Measurements from ENCODE around the gene ZHX3.

Gene ZHX3

GRCh38 chr20:41170386-41171105, 147.0 kb downstream of the ZHX3 start:
- no peak for DNase-seq (ENCODE audit: low spot score)

- no peak for DNase-seq (ENCODE audit: low spot score)
Observed at GRCh38 chr20:41169791-41170351, 147.7 kb downstream of the ZHX3 start.

GRCh38 chr20:41169162-41169690, 148.3 kb downstream of the ZHX3 start:
- DNase-seq (ENCODE audit: low spot score) = no peak

- DNase-seq (ENCODE audit: low spot score) = no peak
Observed at GRCh38 chr20:41168281-41169161, 149.0 kb downstream of the ZHX3 start.

- DNase-seq (ENCODE audit: low spot score) = no peak
Observed at GRCh38 chr20:41167481-41168253, 149.9 kb downstream of the ZHX3 start.

GRCh38 chr20:41167118-41167470, 150.4 kb downstream of the ZHX3 start:
- DNase-seq (ENCODE audit: low spot score) = no peak

- DNase-seq (ENCODE audit: low spot score) = no peak
Observed at GRCh38 chr20:41166201-41167117, 151.1 kb downstream of the ZHX3 start.

GRCh38 chr20:41165001-41165882, 152.3 kb downstream of the ZHX3 start:
- DNase-seq (ENCODE audit: low spot score) = no peak

- DNase-seq (ENCODE audit: low spot score) = no peak
Observed at GRCh38 chr20:41163821-41164220, 153.7 kb downstream of the ZHX3 start.

- no peak for DNase-seq (ENCODE audit: low spot score)
Observed at GRCh38 chr20:41162396-41162795, 155.1 kb downstream of the ZHX3 start.

GRCh38 chr20:41161886-41162285, 155.6 kb downstream of the ZHX3 start:
- no peak for DNase-seq (ENCODE audit: low spot score)

GRCh38 chr20:41160686-41161085, 156.8 kb downstream of the ZHX3 start:
- no peak for DNase-seq (ENCODE audit: low spot score)

- no peak for DNase-seq (ENCODE audit: low spot score)
Observed at GRCh38 chr20:41159547-41159946, 158.0 kb downstream of the ZHX3 start.

- DNase-seq (ENCODE audit: low spot score) = no peak
Observed at GRCh38 chr20:41158082-41158625, 159.4 kb downstream of the ZHX3 start.

GRCh38 chr20:41155261-41155660, 162.3 kb downstream of the ZHX3 start:
- no peak for DNase-seq (ENCODE audit: low spot score)

GRCh38 chr20:41154436-41155176, 162.9 kb downstream of the ZHX3 start:
- DNase-seq (ENCODE audit: low spot score) = no peak

- no peak for DNase-seq (ENCODE audit: low spot score)
Observed at GRCh38 chr20:41152108-41152757, 165.3 kb downstream of the ZHX3 start.

GRCh38 chr20:41151134-41151869, 166.2 kb downstream of the ZHX3 start:
- DNase-seq (ENCODE audit: low spot score) = no peak
